Parathyroid adenoma (tissue), 2 donors: Measurements from ENCODE around the gene EPHA6.
"Not testable (repeated sequence)": the region's sequence is repeated elsewhere in the genome, so short reads cannot be mapped to it uniquely, and the experiment has no call there.

Experiments used
- H2AFZ ChIP-seq: fragments of 300-600 bp; sonication (generic); one replicate; pipeline ENCODE4 v1.7.0; 2017; ENCODE audit warnings: antibody characterized with exemption, mild to moderate bottlenecking
- H3K27ac ChIP-seq: fragments of 300-600 bp; sonication (generic); one replicate; pipeline ENCODE4 v1.7.0; 2017
- H3K27me3 ChIP-seq: fragments of 300-600 bp; sonication (generic); one replicate; pipeline ENCODE4 v1.7.0; 2017; ENCODE audit warnings: low read length; ENCODE audit not compliant: control insufficient read depth, insufficient read depth
- H3K36me3 ChIP-seq: fragments of 300-600 bp; sonication (generic); one replicate; pipeline ENCODE4 v1.7.0; 2017; ENCODE audit warnings: low read length; ENCODE audit not compliant: control insufficient read depth, insufficient read depth
- H3K4me1 ChIP-seq: fragments of 300-600 bp; sonication (generic); one replicate; pipeline ENCODE4 v1.7.0; 2017; ENCODE audit warnings: control low read depth
- H3K4me2 ChIP-seq: fragments of 300-600 bp; sonication (generic); one replicate; pipeline ENCODE4 v1.7.0; 2017; ENCODE audit warnings: low read length
- H3K4me3 ChIP-seq: fragments of 300-600 bp; sonication (generic); one replicate; pipeline ENCODE4 v1.7.0; 2017; ENCODE audit warnings: low read depth, low read length
- H3K79me2 ChIP-seq: fragments of 300-600 bp; sonication (generic); one replicate; pipeline ENCODE4 v1.7.0; 2017; ENCODE audit warnings: control low read depth
- H3K9ac ChIP-seq: fragments of 300-600 bp; sonication (generic); one replicate; pipeline ENCODE4 v1.7.0; 2017; ENCODE audit warnings: mild to moderate bottlenecking
- H3K9me3 ChIP-seq: fragments of 300-600 bp; sonication (generic); one replicate; pipeline ENCODE4 v1.7.0; 2017; ENCODE audit warnings: low read length; ENCODE audit not compliant: control insufficient read depth
- CTCF ChIP-seq: fragments of 300-600 bp; sonication (generic); IDR thresholded peaks from one replicate; pipeline ENCODE4 v1.7.0; 2017; ENCODE audit warnings: antibody characterized with exemption, mild to moderate bottlenecking
- donor health status: primary hyperparathyroidism.

EPHA6 gene

GRCh38 chr3:97612632-97613031 lies 798.2 kb downstream of the EPHA6 start:
- Histone ChIP-seq H3K27me3 (no peaks in the 10 kb centered on the region), H2AFZ (no peak overlapping the region), H3K9ac (no peak overlapping the region), H3K4me2 (no peak overlapping the region), H3K27ac (no peak overlapping the region), H3K36me3 (no peaks in the 10 kb centered on the region), H3K4me1 (no peaks in the 10 kb centered on the region), H3K4me3 (no peak overlapping the region), H3K79me2 (no peaks in the 10 kb centered on the region), H3K9me3 (no peaks in the 10 kb centered on the region)
- no peak for TF ChIP-seq CTCF

GRCh38 chr3:97613139-97613538 lies 798.7 kb downstream of the EPHA6 start:
- no peaks in the 10 kb centered on the region for H3K4me1 ChIP-seq
- no peaks in the 10 kb centered on the region for H3K79me2 ChIP-seq
- H3K9me3 ChIP-seq = no peaks in the 10 kb centered on the region
- TF ChIP-seq CTCF = no peak
- no peaks in the 10 kb centered on the region for H3K36me3 ChIP-seq
- H3K27me3 ChIP-seq = no peaks in the 10 kb centered on the region
- no peak overlapping the region for H3K4me3 ChIP-seq
- no peak overlapping the region for H3K4me2 ChIP-seq
- H3K9ac ChIP-seq = no peak overlapping the region
- H2AFZ ChIP-seq = no peak overlapping the region
- no peak overlapping the region for H3K27ac ChIP-seq

- H3K4me2 ChIP-seq, H3K27me3 ChIP-seq, H3K9me3 ChIP-seq, H3K4me3 ChIP-seq, H3K4me1 ChIP-seq, H2AFZ ChIP-seq, H3K36me3 ChIP-seq, H3K27ac ChIP-seq, H3K9ac ChIP-seq, H3K79me2 ChIP-seq: not testable (repeated sequence)
Measured at GRCh38 chr3:97620514-97620913, 806.1 kb downstream of the EPHA6 start.

GRCh38 chr3:97636465-97636864 lies 822.1 kb downstream of the EPHA6 start:
- Histone ChIP-seq H3K36me3 (no peaks in the 10 kb centered on the region), H2AFZ (no peak overlapping the region), H3K9me3 (no peaks in the 10 kb centered on the region), H3K27ac (no peak overlapping the region), H3K4me3 (no peak overlapping the region), H3K27me3 (no peaks in the 10 kb centered on the region), H3K4me1 (no peaks in the 10 kb centered on the region), H3K4me2 (no peak overlapping the region), H3K79me2 (no peaks in the 10 kb centered on the region), H3K9ac (no peak overlapping the region)
- no peak for TF ChIP-seq CTCF

- Histone ChIP-seq H3K36me3 (no peaks in the 10 kb centered on the region), H3K9ac (no peak overlapping the region), H3K27me3 (no peaks in the 10 kb centered on the region), H3K27ac (no peak overlapping the region), H3K4me3 (no peak overlapping the region), H3K9me3 (no peaks in the 10 kb centered on the region), H3K4me2 (no peak overlapping the region), H2AFZ (no peak overlapping the region), H3K79me2 (no peaks in the 10 kb centered on the region), H3K4me1 (no peaks in the 10 kb centered on the region)
- no peak for TF ChIP-seq CTCF
Measured at GRCh38 chr3:97646932-97647331, 832.5 kb downstream of the EPHA6 start.
